ENCODE data around the gene BLMH. TPM values are rescaled to one million over a fixed set of nuclear protein-coding genes. Genes with fewer than 3 reads are reported as not detected.

The BLMH gene
- total RNA-seq, 1 experiment from 2014 or later: 20.7 TPM

DNA sequence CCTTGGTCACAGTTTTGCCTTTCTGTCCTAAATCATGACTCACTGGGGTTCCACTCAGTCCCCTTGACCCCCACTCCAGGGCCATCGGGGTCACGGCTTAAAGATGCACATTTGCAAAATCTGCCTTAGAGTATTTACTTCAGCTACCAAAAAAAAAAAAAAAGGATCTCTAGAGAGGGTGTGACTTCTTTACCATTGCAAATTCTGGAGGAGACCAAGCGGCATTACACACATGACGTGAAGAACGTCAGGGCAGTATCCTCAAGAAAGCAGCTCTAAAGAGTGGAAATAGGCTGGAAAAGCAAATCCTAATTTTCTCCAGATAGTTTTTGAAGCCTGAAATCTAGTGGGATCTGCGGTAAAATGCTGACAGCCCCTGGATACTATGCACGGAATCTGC is 81.8 kb downstream of the BLMH start:
- Histone ChIP-seq H3K27ac (no peak overlapping the region), H3K79me2 (ENCODE audit: low read depth) (no peaks in the 10 kb centered on the region), H3K4me2 (no peak overlapping the region), H3K4me3 (no peak overlapping the region), H3K9me3 (ENCODE audit: insufficient read depth, low read depth) (no peaks in the 10 kb centered on the region), H4K20me1 (ENCODE audit: insufficient read depth) (no peaks in the 10 kb centered on the region), H3K36me3 (ENCODE audit: low read depth) (no peaks in the 10 kb centered on the region), H3F3A (ENCODE audit: insufficient read depth, low read depth) (no peaks in the 10 kb centered on the region), H3K9me2 (ENCODE audit: insufficient read depth) (no peaks in the 10 kb centered on the region), H3K4me1 (replicated peaks; ENCODE audit: insufficient read depth) (no peaks in the 10 kb centered on the region), H2AFZ (no peak overlapping the region), H3K27me3 (ENCODE audit: insufficient read depth, low read depth) (no peaks in the 10 kb centered on the region)
- TF ChIP-seq EZH2 (IDR thresholded peaks at IDR 0.05; ENCODE audit: low read depth) (no peak), CTCF (conservative IDR thresholded peaks at IDR 0.05) (no peak)
- no peak for DNase-seq
- ChIA-PET CTCF (interaction anchor here (0.7 kb wide), 1 partner anchor 57 kb away, joined by 7 read pairs; no protein-coding TSS in a partner anchor), POLR2A (ENCODE audit: unreplicated experiment) (no interaction called here)
- intact Hi-C loops (cut with micrococcal nuclease; ENCODE audit: unreplicated experiment): no loop called here
- no TSS peak for BruUV-seq (replicated peaks)

GRCh38 chr17:30208214-30208613 is 83.5 kb downstream of the BLMH start:
- H3K27me3 ChIP-seq (ENCODE audit: insufficient read depth, low read depth): no peaks in the 10 kb centered on the region
- intact Hi-C loops (cut with micrococcal nuclease; ENCODE audit: unreplicated experiment): no loop called here
- BruUV-seq (replicated peaks): no TSS peak
- POLR2A ChIA-PET (ENCODE audit: unreplicated experiment): no interaction called here
- H3K4me3 ChIP-seq: no peak overlapping the region
- DNase-seq: no peak
- H3K4me2 ChIP-seq: no peak overlapping the region
- no peaks in the 10 kb centered on the region for H3K4me1 ChIP-seq (replicated peaks; ENCODE audit: insufficient read depth)
- H3K9me3 ChIP-seq (ENCODE audit: insufficient read depth, low read depth): no peaks in the 10 kb centered on the region
- no peaks in the 10 kb centered on the region for H3K36me3 ChIP-seq (ENCODE audit: low read depth)
- no peak overlapping the region for H2AFZ ChIP-seq
- TF ChIP-seq CTCF (conservative IDR thresholded peaks at IDR 0.05) (no peak), EZH2 (IDR thresholded peaks at IDR 0.05; ENCODE audit: low read depth) (no peak)
- H4K20me1 ChIP-seq (ENCODE audit: insufficient read depth): no peaks in the 10 kb centered on the region
- no peak overlapping the region for H3K27ac ChIP-seq
- CTCF ChIA-PET: no interaction called here
- H3K79me2 ChIP-seq (ENCODE audit: low read depth): no peaks in the 10 kb centered on the region
- no peaks in the 10 kb centered on the region for H3K9me2 ChIP-seq (ENCODE audit: insufficient read depth)
- H3F3A ChIP-seq (ENCODE audit: insufficient read depth, low read depth): no peaks in the 10 kb centered on the region

- H3K79me2 ChIP-seq (ENCODE audit: low read depth): no peaks in the 10 kb centered on the region
- no peak for DNase-seq
- no peaks in the 10 kb centered on the region for H3K9me2 ChIP-seq (ENCODE audit: insufficient read depth)
- ChIA-PET POLR2A (ENCODE audit: unreplicated experiment) (interaction anchor here (0.6 kb wide), 1 partner anchor 542 kb away, joined by 3 read pairs; no protein-coding TSS in a partner anchor), CTCF (no interaction called here)
- H3K4me3 ChIP-seq: no peak overlapping the region
- no peaks in the 10 kb centered on the region for H3K9me3 ChIP-seq (ENCODE audit: insufficient read depth, low read depth)
- H2AFZ ChIP-seq: no peak overlapping the region
- H3K4me1 ChIP-seq (replicated peaks; ENCODE audit: insufficient read depth): no peaks in the 10 kb centered on the region
- H3F3A ChIP-seq (ENCODE audit: insufficient read depth, low read depth): no peaks in the 10 kb centered on the region
- intact Hi-C loops (cut with micrococcal nuclease; ENCODE audit: unreplicated experiment): no loop called here
- H3K4me2 ChIP-seq: no peak overlapping the region
- no peak overlapping the region for H3K27ac ChIP-seq
- no peaks in the 10 kb centered on the region for H3K36me3 ChIP-seq (ENCODE audit: low read depth)
- no peaks in the 10 kb centered on the region for H3K27me3 ChIP-seq (ENCODE audit: insufficient read depth, low read depth)
- no peak for TF ChIP-seq EZH2 (IDR thresholded peaks at IDR 0.05; ENCODE audit: low read depth)
- TF ChIP-seq CTCF (conservative IDR thresholded peaks at IDR 0.05): no peak
- BruUV-seq (replicated peaks): no TSS peak
- no peaks in the 10 kb centered on the region for H4K20me1 ChIP-seq (ENCODE audit: insufficient read depth)
These were observed 84.1 kb downstream of the BLMH start for GRCh38 chr17:30207655-30208054.

Measured in PC-9 (cell line).